NCI-H2029 (cell line): ENCODE results near the gene EXPH5.

ENCODE experiments used
- DNase-seq: peaks from one replicate; lab custom pipeline; 2025; lab: John Stamatoyannopoulos, UW

Gene EXPH5

DNA sequence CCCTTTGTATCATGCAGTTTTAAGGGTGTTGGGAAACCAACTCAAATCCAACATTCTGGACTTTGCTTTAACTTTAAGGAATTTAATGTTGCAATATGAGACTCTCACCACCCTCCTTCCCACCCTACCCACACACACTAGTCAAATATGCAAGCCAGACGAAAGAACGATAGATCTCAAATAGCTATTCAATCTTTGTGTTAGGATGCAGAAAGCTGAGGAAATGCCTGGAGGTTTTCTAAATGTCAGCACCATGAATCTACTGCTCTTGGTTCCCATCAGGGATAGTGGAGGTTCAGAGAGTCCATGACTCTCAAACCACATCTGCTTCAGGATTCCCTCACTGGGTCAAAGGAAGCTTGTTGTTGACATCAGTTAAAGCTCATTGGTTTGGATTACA is 33.7 kb downstream of the EXPH5 start:
- DNase-seq: no peak

DNA sequence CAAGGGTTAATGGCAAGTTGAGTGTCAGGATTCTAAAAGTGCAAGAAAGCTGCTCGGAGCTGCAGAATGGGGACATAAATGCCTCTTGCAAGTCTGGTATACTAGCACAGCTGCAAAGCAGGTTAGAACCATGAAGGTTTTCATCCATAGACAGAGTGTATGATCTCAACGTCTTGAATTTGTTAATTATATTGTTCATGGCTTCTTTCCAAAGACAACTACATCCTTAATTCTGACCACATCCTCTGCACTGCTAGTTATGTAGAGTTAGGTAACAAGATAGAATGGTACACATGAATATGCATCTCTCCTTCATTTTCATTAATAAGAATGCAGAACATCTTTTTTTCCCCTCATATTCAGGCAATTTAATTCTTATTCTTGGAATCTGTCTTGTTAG is 34.2 kb downstream of the EXPH5 start:
- DNase-seq: peak; percentile 29

DNA sequence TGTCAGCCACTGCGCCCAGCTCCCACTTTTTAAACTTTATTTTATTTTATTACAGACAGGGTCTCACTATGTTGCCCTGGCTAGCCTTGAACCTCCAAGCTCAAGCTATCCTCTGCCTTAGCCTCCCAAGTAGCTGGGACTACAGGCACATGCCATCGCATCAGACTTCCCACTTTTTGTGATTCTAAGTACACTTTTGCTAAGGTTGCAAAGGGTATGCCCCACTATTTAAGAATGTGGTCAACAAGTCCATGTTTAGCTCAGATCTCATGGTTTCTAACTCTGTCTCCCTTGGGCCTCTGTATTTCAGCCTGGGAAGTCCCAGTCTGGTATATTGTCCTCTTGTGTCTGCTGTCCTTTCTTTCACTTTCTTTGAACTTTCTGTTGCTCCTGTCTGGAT is 35.3 kb downstream of the EXPH5 start:
- no peak for DNase-seq

- DNase-seq: no peak
Measured at GRCh38 chr11:108556019-108556418, 37.5 kb downstream of the EXPH5 start.

DNA sequence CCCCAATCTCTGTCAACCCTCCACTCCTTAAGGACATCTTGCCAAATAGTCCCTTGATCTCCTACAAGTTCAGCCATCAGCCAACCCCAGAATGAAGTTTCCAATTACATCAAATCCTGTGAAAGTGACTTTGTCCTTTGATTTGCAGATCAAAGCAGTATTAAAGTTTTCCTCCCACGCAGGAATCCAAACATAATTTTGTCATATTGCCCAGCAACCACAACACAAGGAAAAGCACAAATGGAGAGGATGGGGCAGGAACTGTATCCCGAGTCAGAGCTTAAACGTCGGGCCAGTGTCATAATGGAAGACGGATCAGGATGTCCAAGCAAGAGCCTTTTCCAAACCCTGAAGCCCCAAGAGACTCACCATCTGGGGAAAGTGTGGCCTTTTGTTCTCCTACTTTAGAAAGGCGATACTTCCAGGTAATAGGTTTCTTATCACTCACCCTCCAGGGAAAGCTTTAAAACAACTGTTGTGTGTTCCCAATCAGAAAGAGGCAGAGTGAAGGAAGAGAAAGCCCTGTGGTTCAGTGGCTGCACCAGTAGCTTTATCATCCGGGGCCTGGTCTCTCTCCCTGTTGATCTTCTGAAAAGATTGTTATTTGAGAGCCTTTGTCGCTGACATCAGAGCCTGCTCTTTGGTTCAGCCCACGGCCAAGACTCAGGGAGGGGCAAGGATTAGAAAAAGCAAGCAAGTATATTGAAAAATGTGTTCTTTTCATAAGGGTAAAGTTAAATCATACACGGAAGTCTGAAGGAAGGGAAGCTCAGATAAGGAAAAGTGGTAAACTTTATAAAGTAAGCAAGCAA is 41.7 kb downstream of the EXPH5 start:
- no peak for DNase-seq

DNA sequence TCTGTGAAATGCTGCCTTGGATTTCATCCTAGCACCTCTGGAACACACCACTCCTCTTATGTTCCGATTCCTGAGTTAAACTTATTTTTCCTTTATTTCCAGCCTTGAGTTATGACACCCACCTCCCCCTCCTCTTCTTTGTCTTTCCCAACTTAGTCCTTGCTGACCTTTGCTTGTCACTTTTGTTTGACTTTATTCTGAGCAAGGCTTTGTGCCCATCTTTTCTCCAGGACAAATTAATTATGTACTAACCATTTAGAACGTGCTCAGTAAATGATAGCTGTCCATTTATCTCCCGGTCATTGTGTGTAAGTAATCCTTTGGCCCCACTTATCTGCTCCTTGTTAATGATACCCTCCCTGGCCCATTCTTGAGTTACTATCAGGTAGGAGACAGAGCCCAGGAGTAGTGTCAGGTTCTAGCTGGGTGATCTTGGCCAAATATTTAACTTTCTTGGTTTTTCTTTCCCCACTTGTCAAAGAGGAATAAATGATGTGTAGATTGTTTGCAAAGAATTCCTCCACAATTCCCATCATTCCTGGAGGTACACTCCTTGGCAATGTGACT is 44.2 kb downstream of the EXPH5 start:
- no peak for DNase-seq

GRCh38 chr11:108545909-108546501 is 47.6 kb downstream of the EXPH5 start:
- DNase-seq: no peak

DNA sequence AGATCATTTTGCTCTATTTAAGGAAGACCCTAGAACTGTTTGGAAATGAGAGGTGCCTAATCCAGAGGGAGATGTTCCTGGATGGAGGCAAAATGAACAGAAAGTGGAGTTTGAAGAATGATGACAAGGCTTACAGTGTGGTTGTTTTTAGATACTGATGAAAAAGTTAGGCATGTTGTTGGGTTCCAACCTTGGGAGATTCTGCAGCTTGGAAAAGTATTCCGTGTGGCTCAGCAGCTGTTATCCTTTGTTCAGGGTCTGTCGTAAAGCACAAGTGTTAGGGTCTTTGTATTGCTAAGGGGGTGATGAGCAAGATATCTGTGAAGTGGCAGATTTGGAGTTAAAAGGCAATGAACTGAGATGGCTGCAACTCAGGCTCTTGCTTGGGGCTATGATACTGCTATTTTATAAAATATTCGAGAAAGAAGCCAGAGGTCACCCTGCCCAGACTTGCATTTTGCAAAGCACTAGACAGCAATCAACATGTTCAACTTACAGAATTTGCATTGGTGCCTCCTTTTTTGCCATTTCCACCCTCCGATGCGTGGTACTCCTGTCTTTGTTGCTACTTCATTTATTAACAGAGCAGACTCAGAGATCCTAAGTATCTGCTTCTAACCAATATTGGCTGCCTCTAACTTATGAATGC is 50.1 kb downstream of the EXPH5 start:
- no peak for DNase-seq

- no peak for DNase-seq
Measured at GRCh38 chr11:108541531-108541930, 52.0 kb downstream of the EXPH5 start.

- no peak for DNase-seq
Measured at GRCh38 chr11:108538502-108538901, 55.1 kb downstream of the EXPH5 start.

GRCh38 chr11:108538022-108538424 is 55.5 kb downstream of the EXPH5 start:
- peak; percentile 48 for DNase-seq

GRCh38 chr11:108536783-108537182 is 56.8 kb downstream of the EXPH5 start:
- DNase-seq: no peak

DNA sequence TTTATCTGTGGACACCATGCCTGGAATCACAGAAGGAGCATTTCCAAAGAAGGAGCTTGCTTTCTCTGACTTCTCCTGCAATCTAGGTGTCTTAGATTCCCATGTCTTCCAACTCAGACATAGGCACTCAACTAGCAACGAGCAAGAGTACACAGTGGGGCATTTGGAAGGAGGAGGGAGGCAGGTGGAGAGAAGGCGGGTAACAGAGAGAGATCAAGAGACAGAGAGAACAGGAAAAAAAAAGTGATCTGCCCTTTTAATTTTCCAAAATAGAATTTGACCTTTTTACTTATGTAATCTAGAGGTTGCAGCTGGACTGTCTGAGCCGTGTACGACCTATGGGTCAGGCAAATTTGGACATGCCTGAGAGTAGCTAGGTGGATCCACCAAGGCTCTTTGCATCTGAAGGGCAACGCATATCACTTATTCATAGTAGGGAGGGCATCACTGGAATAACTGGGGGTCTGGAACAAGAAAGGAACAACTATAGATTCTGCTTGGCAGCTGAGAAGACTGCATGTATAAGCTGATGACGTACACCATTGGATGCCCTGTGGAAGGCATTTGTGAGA is 58.1 kb downstream of the EXPH5 start:
- DNase-seq: no peak

- DNase-seq: peak; percentile 81
Measured at GRCh38 chr11:108534274-108534882, 59.2 kb downstream of the EXPH5 start.

GRCh38 chr11:108530426-108530825 is 63.1 kb downstream of the EXPH5 start:
- DNase-seq: no peak

DNA sequence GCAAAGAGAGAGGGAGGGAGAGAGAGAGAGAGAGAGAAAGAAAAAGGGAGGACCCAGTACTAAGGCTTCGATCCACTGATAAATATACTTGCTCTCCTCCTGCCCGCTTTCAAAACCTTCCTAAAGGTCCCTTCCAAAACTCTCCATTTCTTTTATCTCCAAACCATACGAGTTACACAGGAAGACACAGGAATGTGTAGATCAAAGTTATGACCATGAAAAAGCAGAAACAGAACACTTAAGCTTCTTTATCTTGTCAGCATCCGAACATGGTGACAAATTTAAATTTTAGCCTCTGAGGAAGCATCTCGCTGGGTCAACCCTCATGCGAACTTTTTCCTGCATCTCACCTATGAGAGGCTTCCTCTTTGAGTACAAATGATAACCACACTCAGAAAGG is 66.2 kb downstream of the EXPH5 start:
- no peak for DNase-seq

DNA sequence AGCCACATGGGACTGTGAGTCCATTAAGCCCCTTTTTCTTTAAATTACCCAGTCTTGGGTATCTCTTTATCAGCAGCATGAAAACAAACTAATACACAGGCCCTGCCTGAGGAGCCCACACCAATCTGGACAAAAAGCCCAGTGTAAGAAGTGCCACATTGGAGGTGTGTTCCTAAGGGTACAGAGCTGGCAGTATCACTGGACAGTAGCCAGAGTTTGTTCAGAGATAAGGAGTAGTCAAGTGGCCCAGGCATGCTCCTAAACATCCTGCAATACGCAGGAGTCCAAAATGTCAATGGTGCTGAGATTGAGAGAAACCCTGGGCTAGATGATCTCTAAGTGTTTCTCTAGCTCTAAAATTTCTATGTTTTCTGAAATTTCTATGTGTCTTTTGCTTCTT is 68.4 kb downstream of the EXPH5 start:
- DNase-seq: peak; percentile 42

DNA sequence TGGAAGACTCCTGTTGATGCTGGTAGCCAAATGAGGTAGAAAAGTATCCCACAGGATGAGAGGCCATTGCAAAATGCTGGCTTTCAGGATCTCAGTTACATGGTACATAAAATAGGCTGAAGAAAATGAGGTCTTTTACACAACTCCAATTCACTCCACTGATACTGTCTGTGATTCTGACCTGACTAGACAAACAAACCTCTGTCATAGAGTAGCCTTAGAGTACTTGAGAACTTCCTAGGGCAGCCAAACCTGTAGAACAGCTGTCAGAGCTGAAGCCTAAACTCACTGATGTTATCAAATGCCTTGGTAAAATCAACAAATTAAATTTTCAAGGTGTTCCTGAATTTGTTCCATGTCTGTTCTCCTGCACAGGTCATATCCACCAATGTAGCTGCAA is 69.1 kb downstream of the EXPH5 start:
- no peak for DNase-seq

- no peak for DNase-seq
Measured at GRCh38 chr11:108522318-108522717, 71.2 kb downstream of the EXPH5 start.

DNA sequence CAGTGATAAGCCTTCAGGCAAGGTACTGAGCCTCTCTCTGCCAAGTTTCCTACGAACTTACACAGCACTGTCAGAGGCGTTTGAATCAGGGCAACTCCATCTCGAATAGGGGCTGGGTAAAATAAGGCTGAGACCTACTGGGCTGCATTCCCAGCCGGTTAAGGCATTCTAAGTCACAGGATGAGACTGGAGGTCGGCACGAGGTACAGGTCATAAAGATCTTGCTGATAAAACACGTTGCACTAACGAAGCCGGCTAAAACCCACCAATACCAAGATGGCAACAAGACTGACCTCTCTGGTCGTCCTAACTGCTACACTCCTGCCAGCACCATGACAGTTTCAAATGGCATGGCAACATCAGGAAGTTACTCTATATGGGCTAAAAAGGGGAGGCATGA is 75.0 kb downstream of the EXPH5 start:
- DNase-seq: no peak

DNA sequence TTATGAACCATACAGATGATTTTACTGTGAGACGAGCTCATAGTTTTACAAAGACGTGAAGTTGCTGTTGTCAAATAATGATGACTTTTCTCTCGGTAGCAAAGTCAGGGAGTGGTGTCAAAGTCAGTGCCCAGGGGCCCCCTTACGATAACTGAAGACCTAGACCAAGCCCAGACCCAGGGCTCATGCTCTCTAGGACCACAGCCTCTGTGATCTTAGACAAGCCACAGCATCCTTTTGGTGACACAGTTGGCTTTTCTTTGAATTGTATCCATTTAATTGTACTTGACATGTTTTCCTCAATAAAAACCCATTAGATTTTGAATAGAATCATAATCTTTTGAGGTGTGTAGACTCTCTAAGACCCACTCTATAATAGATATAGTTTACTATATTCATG is 77.4 kb downstream of the EXPH5 start:
- no peak for DNase-seq

GRCh38 chr11:108512708-108513107 is 80.9 kb downstream of the EXPH5 start:
- no peak for DNase-seq
